Lower lobe of right lung (tissue), 2 donors: ENCODE results near the gene ISCA2. TPM values are rescaled to one million over a fixed set of nuclear protein-coding genes. Genes with fewer than 3 reads are reported as not detected.

Experiments used
- ATAC-seq, 2 donors: fragments of 200-7000 bp; cut with Tn5 transposase; one replicate each; pipeline ENCODE4 v1.9.1; 2020 to 2022; ENCODE audit warnings: mild to moderate bottlenecking in 2 of 2, moderate library complexity in 2 of 2
- DNase-seq: peaks from one replicate; pipeline ENCODE4 v3.0.0-alpha.2; 2020
- H3K27ac ChIP-seq: fragments of 200-600 bp; one replicate; pipeline ENCODE4 v1.8.0; 2022
- H3K27me3 ChIP-seq: fragments of 200-600 bp; one replicate; pipeline ENCODE4 v1.8.0; 2022; ENCODE audit warnings: low read depth
- H3K36me3 ChIP-seq: fragments of 200-600 bp; one replicate; pipeline ENCODE4 v1.8.0; 2022; ENCODE audit warnings: mild to moderate bottlenecking
- H3K4me1 ChIP-seq: fragments of 200-600 bp; one replicate; pipeline ENCODE4 v1.8.0; 2022
- H3K4me3 ChIP-seq: fragments of 200-600 bp; one replicate; pipeline ENCODE4 v1.8.0; 2022; ENCODE audit warnings: mild to moderate bottlenecking
- H3K9me3 ChIP-seq: fragments of 200-600 bp; one replicate; pipeline ENCODE4 v1.8.0; 2022
- CTCF ChIP-seq: fragments of 200-600 bp; IDR thresholded peaks from one replicate; pipeline ENCODE4 v1.8.0; 2022; ENCODE audit warnings: antibody characterized with exemption, mild to moderate bottlenecking
- intact Hi-C: fragments of 100-400 bp; cut with DNase I; formaldehyde crosslinking; loops from one replicate; pipeline ENCODE4 v1.11.0; 2022
- total RNA-seq: library from RNA; stranded (reverse); fragmentation: NEBNext Ultra II Directional; extraction: Animal tissue kit (Norgen Biotek cat#: 25700); gene quantifications from one replicate; pipeline ENCODE4 v1.2.1, GENCODE V29; 2021
- donor health status: DM: no; HTN: yes; CAD: no; lungs with severe emphysema.

The ISCA2 gene
- total RNA-seq, 1 donor from 2014 or later = 23.4 TPM

- DNase-seq = no peak
- Histone ChIP-seq H3K27ac (no peak overlapping the region), H3K27me3 (no peaks in the 10 kb centered on the region), H3K4me3 (no peak overlapping the region), H3K36me3 (no peaks in the 10 kb centered on the region), H3K9me3 (no peaks in the 10 kb centered on the region), H3K4me1 (no peaks in the 10 kb centered on the region)
- ATAC-seq = no peak
- intact Hi-C loops = no loop called here
- no peak for TF ChIP-seq CTCF
Measured at GRCh38 chr14:74542056-74542685, 48.6 kb downstream of the ISCA2 start.

GRCh38 chr14:74543771-74544438 is 50.3 kb downstream of the ISCA2 start:
- Histone ChIP-seq H3K4me1 (peaks cover 6% of the 10 kb centered on the region), H3K9me3 (no peaks in the 10 kb centered on the region), H3K4me3 (no peak overlapping the region), H3K27me3 (no peaks in the 10 kb centered on the region), H3K36me3 (no peaks in the 10 kb centered on the region), H3K27ac (no peak overlapping the region)
- intact Hi-C loops = no loop called here
- no peak for TF ChIP-seq CTCF
- DNase-seq = no peak
- no peak for ATAC-seq

DNA sequence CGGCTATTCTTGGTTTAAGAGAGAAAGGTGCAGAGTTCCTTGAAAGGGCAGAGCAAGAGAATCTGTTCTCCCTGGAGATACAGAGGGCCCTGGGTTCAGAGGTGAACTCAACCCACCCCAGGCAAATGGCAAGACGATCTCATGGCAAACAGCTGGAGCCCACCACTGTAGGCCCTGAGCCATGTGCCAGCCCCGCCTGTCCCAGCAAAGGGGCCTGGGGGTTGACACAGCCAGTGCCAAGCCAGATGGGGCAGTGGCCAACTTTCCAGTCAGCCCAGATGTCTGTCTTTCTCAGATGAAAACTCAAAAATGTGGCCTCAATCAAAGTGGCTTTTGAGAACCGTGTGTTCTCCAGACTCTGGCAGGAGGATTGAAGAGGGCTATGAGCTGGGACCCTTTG is 51.8 kb downstream of the ISCA2 start:
- intact Hi-C loops = no loop called here

GRCh38 chr14:74546416-74546815 is 52.9 kb downstream of the ISCA2 start:
- Histone ChIP-seq H3K27me3 (no peaks in the 10 kb centered on the region), H3K36me3 (no peaks in the 10 kb centered on the region), H3K27ac (no peak overlapping the region), H3K4me3 (no peak overlapping the region), H3K4me1 (peaks cover 11% of the 10 kb centered on the region), H3K9me3 (no peaks in the 10 kb centered on the region)
- ATAC-seq = no peak
- intact Hi-C loops = no loop called here
- no peak for DNase-seq
- no peak for TF ChIP-seq CTCF

More for the DNA sequence above, 51.8 kb downstream of the ISCA2 start:
- Histone ChIP-seq H3K36me3 (no peaks in the 10 kb centered on the region), H3K27ac (no peak overlapping the region), H3K27me3 (no peaks in the 10 kb centered on the region), H3K9me3 (no peaks in the 10 kb centered on the region), H3K4me3 (no peak overlapping the region), H3K4me1 (peaks cover 6% of the 10 kb centered on the region)
- ATAC-seq (no peak), DNase-seq (no peak)
- TF ChIP-seq CTCF = no peak

Other genes starting within 250 kb of the ISCA2 start
- 53.3 TPM for gene ABCD4, start 190.8 kb upstream of the ISCA2 start, total RNA-seq
- not detected for gene VRTN, start 145.3 kb upstream of the ISCA2 start, total RNA-seq
- 1.6 TPM for gene SYNDIG1L, start 67.6 kb upstream of the ISCA2 start, total RNA-seq
- 670 TPM for gene NPC2, start 460 bp upstream of the ISCA2 start, total RNA-seq
- 39.5 TPM for gene LTBP2, start 118.5 kb downstream of the ISCA2 start, total RNA-seq
- 29.1 TPM for gene AREL1, start 219.3 kb downstream of the ISCA2 start, total RNA-seq
- gene FCF1, start 219.4 kb downstream of the ISCA2 start, total RNA-seq = 48.6 TPM